GM12878 (cell line): ENCODE measurements around the gene BRICD5. TPM values are rescaled to one million over a fixed set of nuclear protein-coding genes. Genes with fewer than 3 reads are reported as not detected.
A peak's percentile ranks its signal among the peaks of the same experiment; 100 is the strongest.

Source experiments
- ATAC-seq: fragments of 200-7000 bp; cut with Tn5 transposase; 3 replicates; pipeline ENCODE4 v1.9.1; 2020; ENCODE audit warnings: mild to moderate bottlenecking, moderate library complexity
- BruUV-seq: library from RNA; stranded (reverse); fragments of 400-500 nt; replicated peaks from 2 replicates; lab custom pipeline; 2021; lab: Mats Ljungman, UMichigan
- CTCF ChIA-PET: fragments of 300-600 bp; sonication (Branson Sonifier 250); formaldehyde crosslinking; extraction: SDS; loops from one replicate; lab custom pipeline; 2021; ENCODE audit warnings: inconsistent platforms; lab: Yijun Ruan, JAX
- POLR2A ChIA-PET: fragments of 350-600 bp; formaldehyde crosslinking; extraction: SDS; loops from one replicate; lab custom pipeline; 2021; ENCODE audit warnings: inconsistent platforms; lab: Charles Lee
- RAD21 ChIA-PET: fragments of 300-600 bp; sonication (Branson Sonifier 250); formaldehyde crosslinking; loops from one replicate; lab custom pipeline; 2023; ENCODE audit warnings: antibody characterized with exemption; ENCODE audit not compliant: unreplicated experiment; lab: Charles Lee
- SMC1A ChIA-PET: fragments of 300-600 bp; sonication (Branson Sonifier 250); formaldehyde crosslinking; loops from one replicate; lab custom pipeline; 2023; ENCODE audit not compliant: unreplicated experiment, uncharacterized antibody; lab: Charles Lee
- DNase-seq: peaks from one replicate; pipeline ENCODE4 v3.0.0-alpha.2; 2011; ENCODE audit warnings: low read depth, low spot score
- FAIRE-seq: peaks from 3 replicates; lab custom pipeline; 2011; peaks lifted over from hg19 to GRCh38; lab: Jason Lieb, UNC
- H2AFZ ChIP-seq: 2 replicates; pipeline ENCODE4 v1.6.0; 2011; ENCODE audit warnings: low read depth, low read length, control low read depth; ENCODE audit not compliant: control insufficient read depth
- H3K27ac ChIP-seq: 2 replicates; pipeline ENCODE4 v1.5.1; 2011; ENCODE audit warnings: control low read depth; ENCODE audit not compliant: control insufficient read depth, insufficient read depth
- H3K27me3 ChIP-seq, 2 experiments: replicated peaks in 1 of 2; 2 replicates each; pipeline versions ENCODE4 v1.6.0 to v1.6.1; 2011; ENCODE audit warnings: low read length in 1 of 2; ENCODE audit not compliant: control insufficient read depth in 2 of 2, insufficient read depth in 2 of 2
- H3K36me3 ChIP-seq, 2 experiments: 2 replicates each; pipeline ENCODE4 v1.5.1; 2011; ENCODE audit warnings: low read length in 1 of 2; ENCODE audit not compliant: control insufficient read depth in 2 of 2, insufficient read depth in 2 of 2
- H3K4me1 ChIP-seq: 2 replicates; pipeline ENCODE4 v1.6.1; 2011; ENCODE audit warnings: mild to moderate bottlenecking, low read length, moderate library complexity, mixed read lengths; ENCODE audit not compliant: control insufficient read depth, insufficient read depth
- H3K4me2 ChIP-seq: 2 replicates; pipeline ENCODE4 v1.6.0; 2011; ENCODE audit warnings: control low read depth; ENCODE audit not compliant: control insufficient read depth, insufficient read depth
- H3K4me3 ChIP-seq: fragments of 200-600 bp; sonication (generic); 2 replicates; pipeline ENCODE4 v1.5.1; 2016
- H3K79me2 ChIP-seq: 2 replicates; pipeline ENCODE4 v1.6.0; 2011; ENCODE audit warnings: low read length; ENCODE audit not compliant: control insufficient read depth, insufficient read depth
- H3K9ac ChIP-seq: 2 replicates; pipeline ENCODE4 v1.8.0; 2011; ENCODE audit warnings: low read length, control low read depth, mixed read lengths; ENCODE audit not compliant: control insufficient read depth, insufficient read depth
- H3K9me3 ChIP-seq: replicated peaks from 3 replicates; pipeline ENCODE4 v1.5.1; 2011; ENCODE audit warnings: mild to moderate bottlenecking, low read length; ENCODE audit not compliant: control insufficient read depth, insufficient read depth
- H4K20me1 ChIP-seq: 2 replicates; pipeline ENCODE4 v1.6.0; 2011; ENCODE audit not compliant: control insufficient read depth, insufficient read depth
- GABPA ChIP-seq: IDR thresholded peaks from 2 replicates; pipeline ENCODE4 v1.6.1; 2014; ENCODE audit warnings: antibody characterized with exemption, low read depth, mild to moderate bottlenecking, inconsistent platforms
- LARP7 ChIP-seq: fragments of 450-650 bp; IDR thresholded peaks from 2 replicates; pipeline ENCODE4 v1.6.1; 2017; ENCODE audit warnings: mild to moderate bottlenecking
- POLR2A ChIP-seq: IDR thresholded peaks from 2 replicates; pipeline ENCODE4 v1.6.1; 2011; ENCODE audit warnings: low read depth, mild to moderate bottlenecking, low read length
- POLR2AphosphoS5 ChIP-seq: IDR thresholded peaks from 2 replicates; pipeline ENCODE4 v1.6.1; 2011; ENCODE audit warnings: mild to moderate bottlenecking, low read length, inconsistent platforms
- SIN3A ChIP-seq: IDR thresholded peaks from 2 replicates; pipeline ENCODE4 v1.6.1; 2012; ENCODE audit warnings: low read depth, low read length, improper control_type of control experiment
- TARDBP ChIP-seq: IDR thresholded peaks from 2 replicates; pipeline ENCODE4 v1.6.1; 2016; ENCODE audit warnings: borderline replicate concordance
- YBX1 ChIP-seq: fragments of 450-650 bp; IDR thresholded peaks from 2 replicates; pipeline ENCODE4 v1.6.1; 2016; ENCODE audit warnings: antibody characterized with exemption
- WGBS: methylation state at CpG from one replicate; pipeline ENCODE4 v1.1.6; 2016; ENCODE audit warnings: low lambda C conversion rate; ENCODE audit not compliant: insufficient replicate concordance, insufficient coverage; ENCODE audit errors: missing lambda C conversion rate; 5-methylcytosine and 5-hydroxymethylcytosine counted together
- in situ Hi-C: fragments of 300-500 bp; cut with MboI; formaldehyde crosslinking; loops from 9 replicates; pipeline ENCODE4 v1.14.3; 2018; ENCODE audit warnings: mixed read lengths
- intact Hi-C: fragments of 100-400 bp; cut with micrococcal nuclease; formaldehyde crosslinking; loops from one replicate; pipeline ENCODE4 v1.14.2; 2022; ENCODE audit not compliant: unreplicated experiment
- polyA plus RNA-seq, 11 experiments: library from polyadenylated mRNA; depleted of rRNA in 4 of 11; unstranded in 6 of 11; stranded (reverse) in 5 of 11; fragments of >200 nt; fragmentation: Nextera tagmentation in 4 of 11; fragmentation: Illumina TruSeq in 1 of 11; extraction: Ambion mirVana in 4 of 11; extraction: Trizol in 1 of 11; gene quantifications; 1 replicate in 1 of 11; 2 replicates in 10 of 11; pipeline versions ENCODE4 v1.2.1 to v1.2.3, GENCODE V29; 2011 to 2016; ENCODE audit warnings: inconsistent platforms in 2 of 11, missing spikeins in 2 of 11, low read depth in 1 of 11
- total RNA-seq, 4 experiments: library from RNA; depleted of rRNA in 3 of 4; stranded (reverse); fragments of >200 nt in 3 of 4; fragmentation: Illumina TruSeq in 1 of 4; extraction: Trizol in 1 of 4; gene quantifications; 2 replicates each; pipeline versions ENCODE4 v1.2.1 to v1.2.3, GENCODE V29; 2013 to 2021

The BRICD5 gene
- total and polyA plus RNA-seq, 10 of the 15 experiments (the other 5 are each of a cell fraction or from before 2014, with no cell fraction given), result 0.58 to 11.6 (median 1.5) TPM; not detected in 1

GRCh38 chr16:2253293-2253692, 42.6 kb upstream of the BRICD5 start:
- BruUV-seq, result no TSS peak
- WGBS, result 41% methylated on average over 11 of the region's 11 CpGs
- Histone ChIP-seq H3K9ac (no peak overlapping the region), H3K27me3 (no peaks in the 10 kb centered on the region), H3K9me3 (no peaks in the 10 kb centered on the region), H3K4me2 (no peak overlapping the region), H4K20me1 (no peaks in the 10 kb centered on the region), H3K4me1 (peaks cover 13% of the 10 kb centered on the region), H3K36me3 (peaks cover 24 to 29% of the 10 kb centered on the region in 2 experiments), H2AFZ (no peak overlapping the region), H3K27ac (no peak overlapping the region), H3K79me2 (peaks cover 13% of the 10 kb centered on the region), H3K4me3 (no peak overlapping the region)
- FAIRE-seq, result no peak
- ChIA-PET CTCF (interaction anchor here (1.5 to 2.3 kb wide), 3 partner anchors 42 to 175 kb away, joined by 5 to 14 read pairs (median 5); partner anchors contain the start of gene CCNF), POLR2A (interaction anchor here (1.8 kb wide), 1 partner anchor 47 kb away, joined by 4 read pairs; no protein-coding TSS in a partner anchor), SMC1A (interaction anchor here (0.9 kb wide), 1 partner anchor 55 kb away, joined by 4 read pairs; no protein-coding TSS in a partner anchor), RAD21 (no interaction called here)
- no peak for TF ChIP-seq YBX1
- TF ChIP-seq POLR2AphosphoS5, result peak; percentile 62
- TF ChIP-seq TARDBP, result no peak
- in situ Hi-C loops (no loop called here), intact Hi-C loops (loop anchor here (5.0 kb wide), 1 partner anchor 46 kb away; the partner anchor contains the start of gene MLST8)
- no peak for ATAC-seq
- no peak for DNase-seq

GRCh38 chr16:2252806-2253148, 42.1 kb upstream of the BRICD5 start:
- H3K27me3 ChIP-seq, result no peaks in the 10 kb centered on the region
- ATAC-seq, result no peak
- H3K4me2 ChIP-seq, result no peak overlapping the region
- peak; percentile 44; the same call in 1 of the 2 replicates for TF ChIP-seq POLR2AphosphoS5
- no peak for TF ChIP-seq SIN3A
- TF ChIP-seq GABPA, result no peak
- TF ChIP-seq LARP7, result no peak
- peak; percentile 41; the same call in 1 of the 2 replicates for TF ChIP-seq POLR2A
- no TSS peak for BruUV-seq
- no peak overlapping the region for H2AFZ ChIP-seq
- CTCF ChIA-PET, result interaction anchor here (0.7 to 2.5 kb wide), 7 partner anchors 17 to 176 kb away, joined by 3 to 14 read pairs (median 5); partner anchors contain the start of genes CCNF and E4F1
- no peaks in the 10 kb centered on the region for H4K20me1 ChIP-seq
- no peak overlapping the region for H3K27ac ChIP-seq
- DNase-seq, result no peak
- no peaks in the 10 kb centered on the region for H3K9me3 ChIP-seq
- 57% methylated on average over 7 of the region's 7 CpGs for WGBS
- SMC1A ChIA-PET, result interaction anchor here (0.9 to 1.2 kb wide), 2 partner anchors 13 to 54 kb away, joined by 3 to 4 read pairs; no protein-coding TSS in a partner anchor
- peaks cover 21 to 27% of the 10 kb centered on the region in 2 experiments for H3K36me3 ChIP-seq
- POLR2A ChIA-PET, result interaction anchor here (1.6 to 2.5 kb wide), 3 partner anchors 38 to 176 kb away, joined by 4 to 9 read pairs (median 5); partner anchors contain the start of genes CCNF and PGP
- peaks cover 13% of the 10 kb centered on the region for H3K79me2 ChIP-seq
- no peak for FAIRE-seq
- H3K4me1 ChIP-seq, result peaks cover 13% of the 10 kb centered on the region
- H3K4me3 ChIP-seq, result no peak overlapping the region
- intact Hi-C loops, result loop anchor here (5.0 kb wide), 1 partner anchor 45 kb away; the partner anchor contains the start of gene MLST8
- RAD21 ChIA-PET, result no interaction called here
- in situ Hi-C loops, result no loop called here
- H3K9ac ChIP-seq, result no peak overlapping the region
